ENCODE results near the gene SPATA9. TPM values are rescaled to one million over a fixed set of nuclear protein-coding genes. Genes with fewer than 3 reads are reported as not detected.

Gene SPATA9
- total RNA-seq, 2 donors from 2014 or later, result not detected

GRCh38 chr5:95689680-95690079 is 6.9 kb upstream of the SPATA9 start:
- ATAC-seq, result no peak
- no peak overlapping the region for H3K4me3 ChIP-seq
- H3K4me1 ChIP-seq, result no peaks in the 10 kb centered on the region
- WGBS, 2 donors, result 97 to 100% methylated on average over 1 of the region's 1 CpG
- H3K9me3 ChIP-seq, result no peaks in the 10 kb centered on the region
- intact Hi-C loops (cut with DNase I), result no loop called here
- H3K27me3 ChIP-seq, result no peaks in the 10 kb centered on the region
- no peak overlapping the region for H3K27ac ChIP-seq
- TF ChIP-seq CTCF (IDR thresholded peaks at IDR 0.05) (no peak), POLR2A (IDR thresholded peaks at IDR 0.05) (no peak)
- H3K36me3 ChIP-seq (replicated peaks in 1 of 2; ENCODE audit: insufficient read depth in 1 of 2, low read depth in 2 of 2), result no peaks in the 10 kb centered on the region
- DNase-seq, result no peak

- no peaks in the 10 kb centered on the region for H3K27me3 ChIP-seq
Measured at GRCh38 chr5:95686651-95687050, 3.9 kb upstream of the SPATA9 start.

GRCh38 chr5:95684361-95684760 is 1.6 kb upstream of the SPATA9 start:
- 85 to 89% methylated on average over 2 of the region's 2 CpGs for WGBS, 2 donors
- Histone ChIP-seq H3K4me3 (no peak overlapping the region), H3K27me3 (no peaks in the 10 kb centered on the region), H3K27ac (no peak overlapping the region), H3K4me1 (no peaks in the 10 kb centered on the region), H3K36me3 (replicated peaks in 1 of 2; ENCODE audit: insufficient read depth in 1 of 2, low read depth in 2 of 2) (no peaks in the 10 kb centered on the region), H3K9me3 (no peaks in the 10 kb centered on the region)
- ATAC-seq (no peak), DNase-seq (no peak)
- TF ChIP-seq CTCF (IDR thresholded peaks at IDR 0.05) (no peak), POLR2A (IDR thresholded peaks at IDR 0.05) (no peak)
- intact Hi-C loops (cut with DNase I), result no loop called here

More at GRCh38 chr5:95686651-95687050, 3.9 kb upstream of the SPATA9 start:
- intact Hi-C loops (cut with DNase I), result no loop called here
- H3K27ac ChIP-seq, result no peak overlapping the region
- ATAC-seq (no peak), DNase-seq (no peak)
- TF ChIP-seq POLR2A (IDR thresholded peaks at IDR 0.05) (no peak), CTCF (IDR thresholded peaks at IDR 0.05) (no peak)
- H3K9me3 ChIP-seq, result no peaks in the 10 kb centered on the region
- H3K4me3 ChIP-seq, result no peak overlapping the region
- no peaks in the 10 kb centered on the region for H3K4me1 ChIP-seq
- no peaks in the 10 kb centered on the region for H3K36me3 ChIP-seq (replicated peaks in 1 of 2; ENCODE audit: insufficient read depth in 1 of 2, low read depth in 2 of 2)
- 75 to 91% methylated on average over 2 of the region's 2 CpGs for WGBS, 2 donors

GRCh38 chr5:95673081-95673480 is 9.7 kb downstream of the SPATA9 start:
- H3K27me3 ChIP-seq, result no peaks in the 10 kb centered on the region
- no peak overlapping the region for H3K4me3 ChIP-seq
- H3K4me1 ChIP-seq, result no peaks in the 10 kb centered on the region
- ATAC-seq (no peak), DNase-seq (peak in 3 of 4 donors; percentile 13 to 25 (median 14))
- no peaks in the 10 kb centered on the region for H3K36me3 ChIP-seq (replicated peaks in 1 of 2; ENCODE audit: insufficient read depth in 1 of 2, low read depth in 2 of 2)
- no peak overlapping the region for H3K27ac ChIP-seq
- intact Hi-C loops (cut with DNase I), result no loop called here
- TF ChIP-seq CTCF (IDR thresholded peaks at IDR 0.05) (no peak), POLR2A (IDR thresholded peaks at IDR 0.05) (no peak)
- 44 to 50% methylated on average over 3 of the region's 3 CpGs for WGBS, 2 donors
- H3K9me3 ChIP-seq, result no peaks in the 10 kb centered on the region

GRCh38 chr5:95672641-95673040 is 10.2 kb downstream of the SPATA9 start:
- ATAC-seq (no peak), DNase-seq (no peak)
- no peaks in the 10 kb centered on the region for H3K27me3 ChIP-seq
- H3K27ac ChIP-seq, result no peak overlapping the region
- intact Hi-C loops (cut with DNase I), result no loop called here
- no peaks in the 10 kb centered on the region for H3K9me3 ChIP-seq
- H3K36me3 ChIP-seq (replicated peaks in 1 of 2; ENCODE audit: insufficient read depth in 1 of 2, low read depth in 2 of 2), result no peaks in the 10 kb centered on the region
- H3K4me3 ChIP-seq, result no peak overlapping the region
- TF ChIP-seq POLR2A (IDR thresholded peaks at IDR 0.05) (no peak), CTCF (IDR thresholded peaks at IDR 0.05) (no peak)
- peaks cover 3% of the 10 kb centered on the region for H3K4me1 ChIP-seq

Data from body of pancreas (tissue), 4 donors.